H9 (cell line): ENCODE data around the gene PRKCI. TPM values are rescaled to one million over a fixed set of nuclear protein-coding genes. Genes with fewer than 3 reads are reported as not detected.
"Not testable (repeated sequence)": the region's sequence is repeated elsewhere in the genome, so short reads cannot be mapped to it uniquely, and the experiment has no call there.

Experiments
- DNase-seq: peaks from one replicate; pipeline ENCODE4 v3.0.0-alpha.2; 2017
- H2AFZ ChIP-seq: one replicate; pipeline ENCODE4 v1.6.1; 2013; ENCODE audit warnings: mild to moderate bottlenecking, low read length, control low read depth, moderate library complexity
- H2AK5ac ChIP-seq: 2 replicates; pipeline ENCODE4 v1.6.1; 2013; ENCODE audit warnings: low read length, control low read depth, mixed read lengths; ENCODE audit not compliant: insufficient read length
- H2BK120ac ChIP-seq: one replicate; pipeline ENCODE4 v1.6.1; 2013; ENCODE audit warnings: low read depth, mild to moderate bottlenecking, low read length, control low read depth, inconsistent platforms; ENCODE audit not compliant: poor library complexity, severe bottlenecking
- H2BK12ac ChIP-seq: 2 replicates; pipeline ENCODE4 v1.6.1; 2013; ENCODE audit warnings: low read length, control low read depth, mixed read lengths, low read depth; ENCODE audit not compliant: insufficient read length
- H2BK15ac ChIP-seq: 2 replicates; pipeline ENCODE4 v1.6.1; 2013; ENCODE audit warnings: low read depth, low read length, control low read depth
- H2BK20ac ChIP-seq: one replicate; pipeline ENCODE4 v1.6.1; 2013; ENCODE audit warnings: low read depth, mild to moderate bottlenecking, low read length, control low read depth, inconsistent platforms; ENCODE audit not compliant: poor library complexity, severe bottlenecking
- H2BK5ac ChIP-seq: 2 replicates; pipeline ENCODE4 v1.6.1; 2013; ENCODE audit warnings: low read length, control low read depth, mixed read lengths; ENCODE audit not compliant: insufficient read length
- H3K14ac ChIP-seq: 2 replicates; pipeline ENCODE4 v1.6.1; 2013; ENCODE audit warnings: low read length, control low read depth; ENCODE audit not compliant: insufficient read depth
- H3K18ac ChIP-seq: 2 replicates; pipeline ENCODE4 v1.6.1; 2013; ENCODE audit warnings: low read depth, mild to moderate bottlenecking, mixed read lengths, low read length, control low read depth; ENCODE audit not compliant: insufficient read length
- H3K23ac ChIP-seq: 2 replicates; pipeline ENCODE4 v1.6.1; 2013; ENCODE audit warnings: low read length, control low read depth, mixed read lengths, low read depth; ENCODE audit not compliant: insufficient read length
- H3K23me2 ChIP-seq: 2 replicates; pipeline ENCODE4 v1.6.1; 2013; ENCODE audit warnings: low read depth, mild to moderate bottlenecking, mixed read lengths, low read length, control low read depth; ENCODE audit not compliant: insufficient read length, poor library complexity, severe bottlenecking
- H3K27ac ChIP-seq: 2 replicates; pipeline ENCODE4 v1.5.1; 2013; ENCODE audit warnings: low read length, control low read depth, mixed read lengths, low read depth; ENCODE audit not compliant: insufficient read length
- H3K27me3 ChIP-seq: 2 replicates; pipeline ENCODE4 v1.6.1; 2013; ENCODE audit warnings: low read length, control low read depth, inconsistent platforms; ENCODE audit not compliant: insufficient read depth
- H3K4ac ChIP-seq: 2 replicates; pipeline ENCODE4 v1.6.1; 2013; ENCODE audit warnings: low read depth, mild to moderate bottlenecking, control low read depth, inconsistent platforms, low read length, moderate library complexity
- H3K4me1 ChIP-seq: 2 replicates; pipeline ENCODE4 v1.6.1; 2013; ENCODE audit warnings: low read length, control low read depth, inconsistent platforms; ENCODE audit not compliant: insufficient read depth
- H3K4me2 ChIP-seq: 2 replicates; pipeline ENCODE4 v1.6.1; 2013; ENCODE audit warnings: low read length, control low read depth, mixed read lengths; ENCODE audit not compliant: insufficient read length, insufficient read depth
- H3K56ac ChIP-seq: 2 replicates; pipeline ENCODE4 v1.6.1; 2013; ENCODE audit warnings: low read depth, mild to moderate bottlenecking, mixed read lengths, low read length, control low read depth; ENCODE audit not compliant: insufficient read length
- H3K79me1 ChIP-seq: 2 replicates; pipeline ENCODE4 v1.6.1; 2013; ENCODE audit warnings: low read depth, mild to moderate bottlenecking, moderate library complexity, low read length, control low read depth, inconsistent platforms; ENCODE audit not compliant: insufficient read depth, poor library complexity, severe bottlenecking
- H3K79me2 ChIP-seq: 2 replicates; pipeline ENCODE4 v1.6.1; 2013; ENCODE audit warnings: low read length, control low read depth, inconsistent platforms; ENCODE audit not compliant: insufficient read depth
- H3K9ac ChIP-seq: 2 replicates; pipeline ENCODE4 v1.6.1; 2013; ENCODE audit warnings: low read length, control low read depth, mixed read lengths; ENCODE audit not compliant: insufficient read length; ENCODE audit errors: extremely low read depth
- H3K9me3 ChIP-seq: one replicate; pipeline ENCODE4 v1.6.1; 2013; ENCODE audit warnings: low read depth, low read length, inconsistent platforms; ENCODE audit not compliant: control insufficient read depth
- H3T11ph ChIP-seq: one replicate; pipeline ENCODE4 v1.6.1; 2013; ENCODE audit warnings: mild to moderate bottlenecking, low read length, control low read depth, inconsistent platforms
- H4K20me1 ChIP-seq: one replicate; pipeline ENCODE4 v1.6.1; 2013; ENCODE audit not compliant: control insufficient read depth, insufficient read length, insufficient read depth
- H4K5ac ChIP-seq: 2 replicates; pipeline ENCODE4 v1.6.1; 2013; ENCODE audit warnings: low read depth, mild to moderate bottlenecking, mixed read lengths, low read length, control low read depth; ENCODE audit not compliant: insufficient read length
- H4K8ac ChIP-seq: replicated peaks from 2 replicates; pipeline ENCODE4 v1.6.1; 2013; ENCODE audit warnings: low read length, control low read depth, mixed read lengths, low read depth; ENCODE audit not compliant: insufficient read length
- H4K91ac ChIP-seq: 2 replicates; pipeline ENCODE4 v1.6.1; 2013; ENCODE audit warnings: low read depth, mild to moderate bottlenecking, moderate library complexity, mixed read lengths, low read length, control low read depth; ENCODE audit not compliant: insufficient read length
- H3K27ac Mint-ChIP-seq, 3 experiments: 2 replicates in 2 of 3; 3 replicates in 1 of 3; pipeline ENCODE4 v1.8.0; 2020 to 2021; ENCODE audit warnings: mixed read lengths in 3 of 3, mild to moderate bottlenecking in 1 of 3, moderate library complexity in 1 of 3
- H3K27me3 Mint-ChIP-seq: 2 replicates; pipeline ENCODE4 v1.8.0; 2021; ENCODE audit warnings: low read depth, mild to moderate bottlenecking, moderate library complexity, mixed read lengths
- H3K36me3 Mint-ChIP-seq, 3 experiments: 2 replicates in 2 of 3; 3 replicates in 1 of 3; pipeline ENCODE4 v1.8.0; 2020 to 2021; ENCODE audit warnings: low read depth in 3 of 3, mixed read lengths in 3 of 3; ENCODE audit not compliant: insufficient read depth in 1 of 3
- H3K4me1 Mint-ChIP-seq, 2 experiments: 2 replicates each; pipeline ENCODE4 v1.8.0; 2020; ENCODE audit warnings: mixed read lengths in 2 of 2
- H3K4me3 Mint-ChIP-seq, 2 experiments: 2 replicates in 1 of 2; 3 replicates in 1 of 2; pipeline ENCODE4 v1.8.0; 2020 to 2021; ENCODE audit warnings: mild to moderate bottlenecking in 2 of 2, mixed read lengths in 2 of 2, moderate library complexity in 1 of 2
- H3K9me3 Mint-ChIP-seq, 2 experiments: 2 replicates in 1 of 2; 3 replicates in 1 of 2; pipeline ENCODE4 v1.8.0; 2020; ENCODE audit warnings: mild to moderate bottlenecking in 2 of 2, mixed read lengths in 2 of 2, moderate library complexity in 1 of 2
- WGBS: extraction: QIAGEN DNeasy Blood & Tissue Kit; methylation state at CpG from one replicate; pipeline ENCODE4 v1.1.7; 2013; ENCODE audit warnings: missing lambda C conversion rate, low lambda C conversion rate, mixed read lengths; ENCODE audit not compliant: insufficient read length; ENCODE audit errors: extremely low coverage; 5-methylcytosine and 5-hydroxymethylcytosine counted together
- total RNA-seq: library from RNA; stranded (reverse); gene quantifications from 2 replicates; pipeline ENCODE4 v1.2.1, GENCODE V29; 2021

Gene PRKCI
- total RNA-seq, 1 experiment from 2014 or later = 71.1 TPM

- H3K9ac ChIP-seq, H3K4me3 Mint-ChIP-seq, H4K91ac ChIP-seq, H2AFZ ChIP-seq, H2BK15ac ChIP-seq, H4K8ac ChIP-seq, H2BK120ac ChIP-seq, H3K56ac ChIP-seq, H3K23ac ChIP-seq, H2BK5ac ChIP-seq, H3K4me1 ChIP-seq, H2BK12ac ChIP-seq, H3K27me3 ChIP-seq, H3K4ac ChIP-seq, H3K14ac ChIP-seq, H2AK5ac ChIP-seq, H3K79me2 ChIP-seq, H4K5ac ChIP-seq, H3K23me2 ChIP-seq, H4K20me1 ChIP-seq, H3K4me2 ChIP-seq, H3K18ac ChIP-seq, H3T11ph ChIP-seq, H3K27me3 Mint-ChIP-seq, DNase-seq, H3K27ac ChIP-seq, H3K79me1 ChIP-seq, H3K27ac Mint-ChIP-seq, H2BK20ac ChIP-seq, H3K9me3 ChIP-seq: not testable (repeated sequence)
- Mint-ChIP-seq H3K4me1 (peaks cover 13 to 16% of the 10 kb centered on the region in 2 experiments; a peak in 3 of 4 replicates), H3K36me3 (peaks cover 11 to 20% (median 12%) of the 10 kb centered on the region in 3 experiments), H3K9me3 (peaks cover 27 to 36% of the 10 kb centered on the region in 2 experiments)
- no CpG with 5 or more reads among the region's 6 CpGs for WGBS
Measured at GRCh38 chr3:170343859-170344258, 121.6 kb downstream of the PRKCI start.
